HepG2 (cell line): Measurements from ENCODE around the gene OSBPL1A.

Experiments used
- KLF6 ChIP-seq: IDR thresholded peaks from 2 replicates; pipeline ENCODE4 v1.8.0; 2016; ENCODE audit warnings: missing biosample characterization, missing genetic modification reagents
- PHF21A ChIP-seq: sonication (generic); formaldehyde crosslinking; IDR thresholded peaks from 2 replicates; pipeline ENCODE4 v1.5.0; 2020; ENCODE audit warnings: mild to moderate bottlenecking, missing genetic modification reagents
- POLR2AphosphoS5 ChIP-seq: IDR thresholded peaks from 2 replicates; pipeline ENCODE4 v1.6.1; 2012; ENCODE audit warnings: low read depth, low read length
- TCF12 ChIP-seq, 2 experiments: fragments of 450-650 bp in 1 of 2; sonication (generic) in 1 of 2; formaldehyde crosslinking in 1 of 2; IDR thresholded peaks; 2 replicates each; pipeline versions ENCODE4 v1.6.1 to v1.8.0; 2017 to 2022; ENCODE audit warnings: antibody characterized with exemption in 1 of 2, mild to moderate bottlenecking in 1 of 2, missing genetic modification reagents in 1 of 2, moderate library complexity in 1 of 2
- TCF7L2 ChIP-seq: IDR thresholded peaks from 2 replicates; pipeline ENCODE4 v1.6.1; 2011; ENCODE audit warnings: mild to moderate bottlenecking, low read depth, low read length, moderate library complexity
- ZNF44 ChIP-seq: sonication (generic); formaldehyde crosslinking; IDR thresholded peaks from 2 replicates; pipeline ENCODE4 v1.5.1; 2020; ENCODE audit warnings: mild to moderate bottlenecking, missing genetic modification reagents
- ZNF567 ChIP-seq: sonication (generic); formaldehyde crosslinking; IDR thresholded peaks from 2 replicates; pipeline ENCODE4 v1.8.1; 2023; ENCODE audit warnings: mild to moderate bottlenecking, missing genetic modification reagents, borderline replicate concordance
- ZNF644 ChIP-seq: IDR thresholded peaks from 2 replicates; pipeline ENCODE4 v1.6.1; 2016; ENCODE audit warnings: low read depth

DNA sequence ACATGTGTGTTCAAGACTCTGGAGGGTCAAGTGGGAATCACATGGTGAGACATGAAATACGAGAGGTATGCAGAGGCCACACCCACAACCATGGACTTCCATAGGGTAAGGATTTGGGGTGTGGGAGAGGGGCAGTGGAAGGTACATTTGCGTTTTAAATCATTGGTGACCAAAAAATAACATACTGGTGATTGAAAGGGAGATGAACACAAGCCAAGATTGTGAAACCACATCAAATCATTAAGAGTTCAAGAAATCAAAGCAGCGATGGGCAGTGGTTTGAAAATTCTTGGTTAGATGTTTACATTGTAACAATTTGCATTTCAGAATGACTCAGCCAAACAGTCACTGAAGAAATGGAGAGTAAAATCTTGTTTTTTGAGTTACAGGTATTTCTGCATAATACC, 260.7 kb downstream of the OSBPL1A start:
- TF ChIP-seq ZNF644 (CRISPR knock-in tag) (no peak), ZNF44 (CRISPR knock-in tag) (no peak), PHF21A (no peak), TCF7L2 (no peak), ZNF567 (CRISPR knock-in tag) (no peak), POLR2AphosphoS5 (no peak), KLF6 (CRISPR knock-in tag) (no peak), TCF12 (IDR thresholded peaks at IDR 0.05) (no peak), TCF12 (CRISPR knock-in tag; IDR thresholded peaks at IDR 0.05) (no peak)
